HepG2 (cell line): ENCODE measurements around the gene XRCC1. TPM values are rescaled to one million over a fixed set of nuclear protein-coding genes. Genes with fewer than 3 reads are reported as not detected.

Experiments used
- ESRRA ChIP-seq: sonication (generic); formaldehyde crosslinking; IDR thresholded peaks from 2 replicates; pipeline ENCODE4 v1.5.1; 2020; ENCODE audit warnings: mild to moderate bottlenecking, low read depth, missing genetic modification reagents
- GABPB1 ChIP-seq: IDR thresholded peaks from 2 replicates; pipeline ENCODE4 v1.6.1; 2016; ENCODE audit warnings: mild to moderate bottlenecking, missing genetic modification reagents, moderate library complexity, missing compliant biosample characterization
- KAT7 ChIP-seq: IDR thresholded peaks from 2 replicates; pipeline ENCODE4 v1.6.1; 2018; ENCODE audit warnings: borderline replicate concordance, missing compliant biosample characterization
- KDM3A ChIP-seq: IDR thresholded peaks from 2 replicates; pipeline ENCODE4 v1.6.1; 2018; ENCODE audit warnings: low read depth, missing compliant biosample characterization
- MYNN ChIP-seq: sonication (generic); formaldehyde crosslinking; IDR thresholded peaks from 2 replicates; pipeline ENCODE4 v1.4.0; 2020; ENCODE audit warnings: mild to moderate bottlenecking, low read depth, missing genetic modification reagents
- NFKB2 ChIP-seq: sonication (generic); formaldehyde crosslinking; IDR thresholded peaks from 2 replicates; pipeline ENCODE4 v1.4.0; 2020; ENCODE audit warnings: missing genetic modification reagents, borderline replicate concordance
- NFKBIZ ChIP-seq: IDR thresholded peaks from 2 replicates; pipeline ENCODE4 v1.6.1; 2018; ENCODE audit warnings: missing genetic modification reagents, missing compliant biosample characterization
- RFX3 ChIP-seq: IDR thresholded peaks from 2 replicates; pipeline ENCODE4 v1.6.1; 2016; ENCODE audit warnings: missing biosample characterization, missing genetic modification reagents
- SOX6 ChIP-seq, 2 experiments: fragments of 450-650 bp in 1 of 2; sonication (generic) in 1 of 2; formaldehyde crosslinking in 1 of 2; IDR thresholded peaks; 2 replicates each; pipeline versions ENCODE4 v1.4.0 to v1.6.1; 2017 to 2020; ENCODE audit warnings: antibody characterized with exemption in 1 of 2, mild to moderate bottlenecking in 1 of 2, missing genetic modification reagents in 1 of 2
- SRSF1 ChIP-seq: fragments of 200-400 bp; formaldehyde crosslinking; optimal IDR thresholded peaks from 2 replicates; pipeline ENCODE3; 2017; ENCODE audit warnings: mild to moderate bottlenecking, low read depth, low read length, moderate library complexity
- TAF15 ChIP-seq: fragments of 200-400 bp; formaldehyde crosslinking; IDR thresholded peaks from one replicate; pipeline ENCODE4 v1.6.1; 2018; ENCODE audit warnings: mild to moderate bottlenecking, low read depth, low read length; ENCODE audit not compliant: poor library complexity, severe bottlenecking
- TFDP1 ChIP-seq: IDR thresholded peaks from 2 replicates; pipeline ENCODE4 v1.6.1; 2016; ENCODE audit warnings: missing compliant biosample characterization, missing genetic modification reagents, borderline replicate concordance
- TOPORS ChIP-seq: sonication (generic); formaldehyde crosslinking; IDR thresholded peaks from 2 replicates; pipeline ENCODE4 v1.8.0; 2023; ENCODE audit warnings: mild to moderate bottlenecking, missing genetic modification reagents
- ZBTB38 ChIP-seq: sonication (generic); formaldehyde crosslinking; IDR thresholded peaks from 2 replicates; pipeline ENCODE4 v1.5.1; 2020; ENCODE audit warnings: mild to moderate bottlenecking, missing genetic modification reagents
- ZMAT5 ChIP-seq: sonication (generic); formaldehyde crosslinking; IDR thresholded peaks from 2 replicates; pipeline ENCODE4 v1.5.0; 2020; ENCODE audit warnings: mild to moderate bottlenecking, low read depth, missing genetic modification reagents, borderline replicate concordance
- ZMYM2 ChIP-seq: sonication (generic); formaldehyde crosslinking; IDR thresholded peaks from 2 replicates; pipeline ENCODE4 v1.8.0; 2022; ENCODE audit warnings: mild to moderate bottlenecking, missing genetic modification reagents
- ZNF224 ChIP-seq: sonication (generic); formaldehyde crosslinking; IDR thresholded peaks from 2 replicates; pipeline ENCODE4 v1.5.0; 2020; ENCODE audit warnings: mild to moderate bottlenecking, missing genetic modification reagents
- ZNF644 ChIP-seq: IDR thresholded peaks from 2 replicates; pipeline ENCODE4 v1.6.1; 2016; ENCODE audit warnings: low read depth
- ZNF652 ChIP-seq: IDR thresholded peaks from 2 replicates; pipeline ENCODE4 v1.6.1; 2016; ENCODE audit warnings: low read depth, borderline replicate concordance
- polyA plus RNA-seq, 8 experiments: library from polyadenylated mRNA; depleted of rRNA in 3 of 8; stranded (reverse) in 7 of 8; unstranded in 1 of 8; fragments of >200 nt; fragmentation: Illumina TruSeq in 4 of 8; extraction: Trizol in 4 of 8; gene quantifications; 2 replicates each; pipeline versions ENCODE4 v1.2.1 to v1.2.3, GENCODE V29; 2011 to 2016; ENCODE audit warnings: low read depth in 4 of 8, missing spikeins in 1 of 8, mixed read lengths in 1 of 8; ENCODE audit not compliant: insufficient read depth in 1 of 8
- total RNA-seq, 5 experiments: library from RNA; depleted of rRNA; stranded (reverse); fragments of >200 nt; fragmentation: Illumina TruSeq; extraction: Trizol; gene quantifications; 2 replicates each; pipeline ENCODE4 v1.2.3, GENCODE V29; 2016; ENCODE audit warnings: low read depth in 1 of 5
- TF ChIP-seq, protein P1 (sequence below): sonication (generic); formaldehyde crosslinking; IDR thresholded peaks from 2 replicates; pipeline ENCODE4 v1.8.1; 2023; ENCODE audit warnings: mild to moderate bottlenecking, inconsistent platforms, moderate library complexity, missing genetic modification reagents, borderline replicate concordance

The XRCC1 gene
- total and polyA plus RNA-seq, 2 of the 13 experiments (the other 11 are each of a cell fraction or from before 2014, with no cell fraction given), result 24.7 to 26.3 TPM

DNA sequence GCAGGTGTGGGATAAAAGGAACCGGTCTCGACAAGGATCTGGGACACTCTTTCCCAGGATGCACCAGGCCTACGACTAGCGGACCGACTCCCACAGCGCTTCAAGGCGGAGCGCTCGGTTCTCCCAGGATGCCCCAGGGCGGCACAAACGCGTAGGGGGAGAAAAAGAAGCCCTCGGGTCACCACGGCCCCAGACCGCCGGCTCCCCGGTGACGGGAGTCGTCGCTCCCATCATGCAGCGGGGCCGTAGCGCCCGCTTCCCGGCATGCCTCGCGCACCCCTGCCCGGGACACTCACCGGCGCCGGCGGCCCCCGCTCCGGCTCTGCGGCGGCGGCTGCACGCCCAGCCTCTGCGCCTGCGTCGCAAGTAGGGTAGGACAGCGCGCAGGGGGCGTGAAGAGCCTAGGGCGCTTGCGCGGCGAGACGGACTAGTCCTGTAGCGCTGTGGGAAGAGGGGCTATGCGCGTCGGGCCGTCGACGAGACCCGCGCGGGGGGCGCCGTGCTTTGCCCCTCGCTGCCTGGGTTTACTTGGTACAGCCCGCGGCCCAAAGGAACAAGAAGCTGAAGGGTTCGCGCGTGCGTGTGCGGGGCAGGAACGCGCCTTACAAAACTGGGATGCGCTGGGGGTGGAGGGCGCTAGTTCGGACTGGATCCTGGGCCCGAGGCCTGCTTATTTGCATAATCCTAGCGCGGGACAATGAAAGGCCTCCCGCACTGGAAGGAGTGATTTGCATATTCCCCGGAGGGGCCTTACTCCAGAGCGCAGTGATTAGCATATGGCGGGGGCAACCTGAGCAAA lies 44.1 kb upstream of the XRCC1 start, which contains the start of gene ZNF428 (continued):
- TF ChIP-seq SOX6 (IDR thresholded peaks at IDR 0.05) (no peak), SOX6 (CRISPR knock-in tag; IDR thresholded peaks at IDR 0.05) (peak; percentile 67; the same call in 1 of the 2 replicates), NFKB2 (CRISPR knock-in tag) (peak; percentile 85; the same call in 1 of the 2 replicates), ZBTB38 (CRISPR knock-in tag) (no peak), TOPORS (CRISPR knock-in tag) (peak; percentile 78; the same call in 1 of the 2 replicates), ZNF224 (CRISPR knock-in tag) (peak; percentile 74), GABPB1 (CRISPR knock-in tag) (peak; percentile 74; the same call in 1 of the 2 replicates), KAT7 (no peak; the same call in 1 of the 2 replicates), ZNF652 (CRISPR knock-in tag) (no peak; the same call in 1 of the 2 replicates), ZMYM2 (0 out of 2 replicates have a peak, but pooled peaks have one; percentile 7), TAF15 (no peak), NFKBIZ (CRISPR knock-in tag) (peak; percentile 74; the same call in 1 of the 2 replicates), TFDP1 (CRISPR knock-in tag) (peak; percentile 69; the same call in 1 of the 2 replicates), RFX3 (no peak), ZMAT5 (CRISPR knock-in tag) (0 out of 2 replicates have a peak, but pooled peaks have one; percentile 10), MYNN (CRISPR knock-in tag) (no peak; the same call in 1 of the 2 replicates), SRSF1 (peak; percentile 80), ZNF644 (CRISPR knock-in tag) (no peak), KDM3A (CRISPR knock-in tag) (0 out of 2 replicates have a peak, but pooled peaks have one; percentile 62), ESRRA (CRISPR knock-in tag) (peak; percentile 63; the same call in 1 of the 2 replicates)
- TF ChIP-seq, protein P1, sequence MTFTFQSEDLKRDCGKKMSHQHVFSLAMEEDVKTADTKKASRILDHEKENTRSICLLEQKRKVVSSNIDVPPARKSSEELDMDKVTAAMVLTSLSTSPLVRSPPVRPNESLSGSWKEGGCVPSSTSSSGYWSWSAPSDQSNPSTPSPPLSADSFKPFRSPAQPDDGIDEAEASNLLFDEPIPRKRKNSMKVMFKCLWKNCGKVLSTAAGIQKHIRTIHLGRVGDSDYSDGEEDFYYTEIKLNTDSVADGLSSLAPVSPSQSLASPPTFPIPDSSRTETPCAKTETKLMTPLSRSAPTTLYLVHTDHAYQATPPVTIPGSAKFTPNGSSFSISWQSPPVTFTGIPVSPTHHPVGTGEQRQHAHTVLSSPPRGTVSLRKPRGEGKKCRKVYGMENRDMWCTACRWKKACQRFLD (CRISPR knock-in tag), result peak; percentile 67; the same call in 1 of the 2 replicates
